Germinal center (tissue), 1 donor: Measurements from ENCODE around the gene OR10A4.
"Not testable (repeated sequence)": the region's sequence is repeated elsewhere in the genome, so short reads cannot be mapped to it uniquely, and the experiment has no call there.

ENCODE experiments used
- DNase-seq: peaks from one replicate; pipeline ENCODE4 v3.0.0; 2012; ENCODE audit warnings: mixed read lengths, low spot score

The OR10A4 gene, protein sequence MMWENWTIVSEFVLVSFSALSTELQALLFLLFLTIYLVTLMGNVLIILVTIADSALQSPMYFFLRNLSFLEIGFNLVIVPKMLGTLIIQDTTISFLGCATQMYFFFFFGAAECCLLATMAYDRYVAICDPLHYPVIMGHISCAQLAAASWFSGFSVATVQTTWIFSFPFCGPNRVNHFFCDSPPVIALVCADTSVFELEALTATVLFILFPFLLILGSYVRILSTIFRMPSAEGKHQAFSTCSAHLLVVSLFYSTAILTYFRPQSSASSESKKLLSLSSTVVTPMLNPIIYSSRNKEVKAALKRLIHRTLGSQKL

DNA sequence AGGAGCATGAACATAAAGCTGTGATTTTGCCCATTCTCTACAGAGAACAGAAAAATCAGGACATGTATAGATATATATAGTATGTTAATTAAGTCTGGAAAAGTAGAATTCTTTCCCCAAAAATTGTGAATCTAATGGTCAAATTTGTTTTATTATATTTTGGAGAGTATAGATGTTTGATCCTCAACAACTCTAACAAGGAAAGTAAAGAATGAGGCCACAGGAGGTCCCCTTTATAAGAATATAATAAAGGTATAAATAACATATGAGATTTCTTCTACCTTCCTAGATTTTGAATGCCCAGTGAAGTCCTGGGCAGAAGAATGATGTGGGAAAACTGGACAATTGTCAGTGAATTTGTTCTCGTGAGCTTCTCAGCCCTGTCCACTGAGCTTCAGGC, at the start of gene OR10A4:
Gene OR10A4, plus strand, starts transcription at position 301 of the 400 bp plus-strand sequence. Its CDS starts 23 bp downstream, at position 324.
- no peak for DNase-seq

DNA sequence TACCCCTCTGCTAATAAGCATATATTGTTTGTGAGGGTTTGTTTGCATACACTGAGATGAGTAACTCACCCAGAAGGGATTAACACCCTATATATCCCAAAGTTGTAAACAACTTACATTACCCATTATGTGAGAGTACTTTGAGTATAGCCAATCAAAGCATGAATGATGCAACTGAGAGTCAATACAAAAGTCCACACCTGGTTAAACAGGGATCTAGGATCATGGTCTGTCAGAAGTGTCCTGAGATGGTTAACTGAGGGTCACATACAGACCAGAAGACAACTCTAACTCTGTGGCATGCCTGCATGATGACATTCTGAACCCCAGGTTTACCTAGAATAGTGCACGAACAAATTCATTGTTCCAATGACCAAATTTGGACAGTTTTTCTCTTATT, 48.3 kb upstream of the OR10A4 start:
- no peak for DNase-seq

DNA sequence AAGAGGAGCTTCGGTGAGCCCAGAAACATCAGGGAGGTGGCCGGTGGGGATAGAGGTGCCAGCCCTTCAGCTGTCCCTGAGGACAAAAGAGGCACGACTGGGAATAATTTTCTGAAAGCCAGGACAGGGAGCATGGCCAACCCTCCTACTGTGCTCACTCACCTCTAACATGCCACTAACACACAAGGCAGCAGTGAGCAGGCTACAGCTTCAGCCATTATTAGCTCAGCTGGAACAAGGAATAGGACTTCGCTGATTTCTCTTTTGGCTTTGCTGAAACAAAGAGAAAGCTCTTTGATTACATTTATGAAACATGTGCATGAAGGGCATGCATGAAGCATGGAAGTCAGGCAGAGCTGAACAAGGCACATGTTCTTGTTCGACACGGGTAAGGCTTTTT, 43.1 kb upstream of the OR10A4 start:
- no peak for DNase-seq

DNA sequence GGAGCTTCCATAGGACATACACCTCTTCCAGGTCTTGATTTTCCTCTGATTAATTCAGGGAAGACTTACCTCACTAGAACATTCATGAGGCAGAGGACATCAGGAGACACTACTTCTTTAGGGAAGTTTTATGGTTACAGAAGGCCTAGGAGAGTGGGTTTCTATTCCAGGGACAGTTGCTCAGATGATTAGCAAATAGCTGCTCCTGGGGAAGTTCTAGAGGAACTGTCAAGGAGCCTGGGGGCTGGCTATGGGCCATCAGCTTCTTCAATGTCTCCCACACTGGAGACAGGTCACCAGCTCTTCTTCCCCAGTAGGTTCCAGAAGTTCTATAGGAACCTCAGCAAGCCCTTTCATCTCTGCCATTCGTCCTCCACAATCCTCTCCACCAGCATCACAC, 42.4 kb upstream of the OR10A4 start:
- DNase-seq = no peak

DNA sequence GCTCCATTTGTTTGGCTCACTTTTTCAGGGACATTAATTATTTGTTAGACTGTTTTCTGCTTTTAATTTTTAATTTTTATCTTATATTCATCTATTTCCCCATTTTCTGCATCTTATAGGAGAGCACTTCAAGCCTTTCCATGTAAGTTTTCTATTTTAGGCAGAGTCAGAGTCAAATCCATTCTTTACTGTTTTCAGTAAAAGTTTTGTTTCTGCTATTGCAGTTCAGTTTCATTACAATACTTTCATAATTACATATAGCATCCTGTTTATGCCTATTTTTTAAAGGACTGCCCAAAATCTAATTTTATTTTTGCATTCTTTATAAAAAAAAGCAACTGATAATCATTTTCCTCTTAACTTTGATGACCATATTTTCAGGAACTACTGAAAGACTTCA, 34.7 kb upstream of the OR10A4 start:
- DNase-seq = no peak

DNA sequence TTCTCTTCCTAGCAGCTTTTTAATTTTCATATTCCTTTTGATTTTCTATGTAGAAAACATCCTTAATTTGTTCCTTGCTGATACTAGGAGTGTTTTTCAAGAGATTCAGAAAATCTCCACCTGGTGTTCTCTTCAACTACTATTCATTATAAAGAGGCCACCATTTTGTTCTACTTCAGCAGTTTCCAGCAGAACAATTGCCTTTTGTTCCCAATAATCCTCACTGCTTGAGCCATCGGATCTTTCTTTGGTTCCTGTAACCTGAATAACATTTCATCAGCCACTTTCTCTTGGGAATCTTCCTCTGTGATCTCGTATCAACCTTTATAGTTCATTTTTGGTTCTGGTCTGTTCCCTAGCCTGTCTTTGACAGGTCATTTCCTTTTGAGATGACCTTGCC, 32.8 kb upstream of the OR10A4 start:
- no peak for DNase-seq

DNA sequence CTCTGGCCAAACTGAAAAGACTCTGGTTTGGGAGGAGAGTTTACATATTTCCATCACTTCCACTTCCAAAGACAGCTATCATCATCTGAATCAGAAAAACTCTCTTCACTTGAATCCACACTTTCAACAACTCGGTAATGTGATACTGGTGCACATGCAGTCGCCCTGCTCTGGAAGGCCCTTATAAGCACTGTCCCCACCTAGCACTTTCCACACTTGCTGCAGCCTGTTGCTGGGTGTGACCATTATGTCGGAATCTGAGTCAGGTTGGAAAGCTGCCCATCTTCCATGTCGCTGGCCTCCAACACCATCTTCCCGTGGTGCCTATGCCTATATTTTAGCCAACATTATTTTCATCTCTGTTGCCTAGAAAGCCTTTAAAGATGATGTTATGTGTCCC, 32.1 kb upstream of the OR10A4 start:
- DNase-seq = no peak

DNA sequence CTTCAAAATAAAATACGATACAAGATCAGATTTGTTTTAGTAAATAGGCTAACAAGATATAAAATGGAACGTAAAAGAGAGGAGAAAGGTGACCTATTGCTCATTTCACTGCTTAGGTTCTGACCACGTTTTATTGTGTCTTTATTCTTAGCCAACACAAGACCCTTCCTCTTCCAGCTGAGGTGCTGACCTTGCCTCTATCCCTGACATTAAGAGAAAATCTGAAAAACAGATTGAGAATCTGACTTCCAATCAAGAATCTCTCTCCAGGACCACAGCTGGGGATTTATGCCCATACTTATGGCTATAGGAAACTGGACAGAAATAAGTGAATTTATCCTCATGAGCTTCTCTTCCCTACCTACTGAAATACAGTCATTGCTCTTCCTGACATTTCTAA, 31.0 kb upstream of the OR10A4 start, which contains the start of gene OR10A5:
Gene OR10A5, plus strand, starts transcription at position 301 of the 400 bp plus-strand sequence. Its CDS starts 0 bp downstream, at position 301.
- DNase-seq = no peak

DNA sequence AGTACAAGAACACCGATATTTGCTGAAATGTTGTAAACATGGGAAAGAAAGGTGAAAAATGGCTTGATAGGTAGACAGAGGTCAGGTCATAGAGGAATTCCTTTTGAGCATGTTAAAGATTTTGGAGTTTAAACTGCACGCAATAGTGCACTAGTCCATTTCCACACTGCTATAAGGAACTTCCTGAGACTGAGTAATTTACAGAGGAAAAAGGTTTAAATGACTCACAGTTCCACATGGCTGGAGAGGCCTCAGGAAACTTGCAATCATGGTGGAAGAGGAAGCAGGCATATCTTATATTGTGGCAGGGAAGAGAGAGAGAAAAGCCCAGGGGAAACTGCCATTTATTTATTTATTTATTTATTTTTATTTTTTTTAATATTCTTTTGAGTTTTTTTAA, 25.9 kb upstream of the OR10A4 start:
- no peak for DNase-seq

DNA sequence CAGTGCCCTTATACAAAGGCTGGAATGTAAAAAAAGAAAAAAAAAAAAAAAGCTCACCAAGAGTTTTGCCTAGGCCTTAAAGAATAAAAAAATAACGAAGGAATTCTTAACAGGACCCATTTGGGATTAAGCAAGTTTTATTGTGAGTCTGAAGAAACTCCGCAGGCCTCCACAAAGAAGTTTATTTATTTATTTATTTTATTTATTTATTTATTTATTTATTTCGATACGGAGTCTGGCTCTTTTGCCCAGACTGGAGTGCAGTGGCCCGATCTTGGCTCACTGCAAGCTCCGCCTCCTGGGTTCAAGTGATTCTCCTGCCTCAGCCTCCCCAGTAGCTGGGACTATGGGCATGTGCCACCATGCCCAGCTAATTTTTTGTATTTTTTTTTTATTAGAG, 21.6 kb upstream of the OR10A4 start:
- not testable (repeated sequence) for DNase-seq

DNA sequence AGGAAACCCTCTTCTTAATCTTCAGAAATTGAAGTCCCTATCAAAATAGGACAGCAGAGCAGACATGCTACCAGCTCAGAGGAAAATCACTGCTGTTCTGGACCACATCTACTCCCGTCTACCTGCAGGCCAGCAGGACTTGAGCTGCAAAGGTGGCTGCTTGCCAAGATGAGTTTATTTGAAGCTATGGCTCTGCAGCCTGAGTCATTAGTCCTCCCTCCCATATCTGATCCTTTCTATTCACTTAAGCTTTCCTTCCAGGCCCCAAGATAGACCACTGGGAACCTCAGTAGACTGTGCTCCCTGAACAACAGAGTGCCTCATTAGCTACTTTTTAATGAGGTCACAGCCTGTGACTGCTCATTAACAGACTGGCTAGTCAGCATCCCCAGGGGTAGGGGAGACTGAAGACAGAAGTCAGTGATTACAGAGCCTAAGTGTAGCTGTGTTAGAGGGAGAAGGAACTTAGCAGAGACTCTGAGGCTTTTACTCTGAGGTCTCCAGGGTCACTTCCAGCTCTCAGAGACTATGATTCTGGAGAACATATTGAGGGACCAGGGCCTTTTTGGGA, 20.4 kb upstream of the OR10A4 start:
- no peak for DNase-seq

DNA sequence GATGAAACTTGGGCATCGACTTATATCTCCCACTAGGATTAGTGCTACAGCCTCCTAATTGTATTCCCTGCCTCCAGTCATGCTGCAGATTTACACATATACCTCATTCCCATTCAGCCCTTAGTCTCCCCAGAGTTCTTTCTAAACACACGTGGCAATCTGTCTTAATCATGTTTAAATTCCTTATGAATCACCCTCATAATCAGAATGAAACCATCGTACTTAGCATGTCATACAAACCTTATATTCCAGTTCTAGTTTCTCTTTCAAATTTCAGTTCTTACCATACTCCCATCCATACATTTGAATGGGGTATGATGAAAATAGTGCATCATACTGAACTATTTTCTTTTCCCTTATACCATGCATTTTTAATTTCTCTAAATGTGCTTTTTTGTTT, 19.6 kb upstream of the OR10A4 start:
- DNase-seq = no peak

DNA sequence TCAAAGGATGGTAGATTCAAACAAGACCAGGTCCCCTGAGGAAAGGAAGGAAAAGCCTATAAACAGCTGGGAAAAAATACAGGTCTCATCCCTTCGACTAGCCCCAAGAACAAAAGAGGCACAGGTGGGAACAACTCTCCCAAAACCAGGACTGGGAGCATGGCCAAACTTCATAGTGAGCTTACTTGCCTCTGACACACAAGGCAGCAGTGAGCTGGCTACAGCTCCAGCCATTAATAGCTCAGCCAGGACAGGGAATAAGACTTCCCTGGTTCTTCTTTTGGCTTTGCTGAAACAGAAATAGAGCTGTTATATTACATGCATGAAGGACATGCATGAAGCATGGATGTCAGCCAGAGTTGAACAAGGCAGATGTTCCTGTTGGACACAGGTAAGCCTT, 13.5 kb upstream of the OR10A4 start, which contains the start of gene OR10A2:
Gene OR10A2, plus strand, starts transcription at position 97 of the 400 bp plus-strand sequence. CDS start 6,698 bp downstream, outside the sequence.
- no peak for DNase-seq

DNA sequence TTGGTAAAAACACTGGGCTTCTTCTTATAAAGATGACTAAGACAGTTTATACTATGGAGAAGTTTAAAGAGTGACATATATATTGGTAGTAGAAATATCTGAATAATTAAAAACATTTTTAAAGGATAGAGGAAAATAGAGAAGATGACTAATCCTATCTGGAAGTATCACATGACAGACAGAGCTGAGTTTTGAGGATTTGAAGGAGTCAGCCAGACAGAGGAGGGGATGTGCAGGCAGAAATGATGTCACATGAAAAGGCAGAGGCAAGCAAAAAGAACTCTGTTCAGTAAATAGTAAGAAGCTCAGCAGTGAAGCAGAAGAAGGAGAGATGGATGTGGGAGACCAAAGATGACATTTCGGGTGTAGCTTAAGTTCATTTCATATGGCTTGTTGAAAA, 12.0 kb upstream of the OR10A4 start:
- no peak for DNase-seq

DNA sequence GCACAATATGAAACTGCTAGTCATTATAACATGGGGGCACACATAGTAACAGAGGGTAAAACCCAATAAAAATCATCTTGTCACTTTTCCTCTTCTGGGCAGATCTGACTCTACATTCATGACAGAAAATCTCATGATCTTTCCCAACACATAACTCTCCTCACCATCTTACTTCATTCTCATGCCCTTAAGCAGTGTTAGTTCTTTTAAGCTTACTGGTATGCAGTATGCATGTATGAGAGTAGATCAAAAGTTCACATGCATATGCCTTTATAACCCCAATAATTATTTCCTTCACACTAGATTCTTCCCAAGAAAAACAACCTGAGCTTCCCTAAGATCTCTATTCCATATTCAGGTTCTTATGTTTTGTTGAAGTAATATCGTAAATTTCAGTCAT, 5.1 kb upstream of the OR10A4 start:
- no peak for DNase-seq

DNA sequence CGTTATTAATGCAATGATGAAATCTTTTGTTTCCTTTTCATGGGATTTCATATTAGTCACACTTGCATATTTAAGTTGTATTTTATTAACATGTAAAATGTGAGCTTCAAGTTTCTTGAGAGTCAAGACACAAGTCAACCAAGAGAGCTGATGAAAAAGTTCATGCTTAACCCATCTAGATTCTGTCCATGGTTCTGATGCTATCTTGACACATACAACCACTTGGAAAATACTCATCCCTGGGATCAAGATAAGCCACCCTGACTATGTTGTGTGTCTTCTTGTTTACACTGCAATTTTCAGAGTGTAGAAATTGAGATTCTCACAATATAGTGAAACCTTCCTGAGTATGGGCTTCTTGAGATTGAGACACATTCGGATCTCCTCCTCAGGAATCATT, 664 bp upstream of the OR10A4 start:
- no peak for DNase-seq

DNA sequence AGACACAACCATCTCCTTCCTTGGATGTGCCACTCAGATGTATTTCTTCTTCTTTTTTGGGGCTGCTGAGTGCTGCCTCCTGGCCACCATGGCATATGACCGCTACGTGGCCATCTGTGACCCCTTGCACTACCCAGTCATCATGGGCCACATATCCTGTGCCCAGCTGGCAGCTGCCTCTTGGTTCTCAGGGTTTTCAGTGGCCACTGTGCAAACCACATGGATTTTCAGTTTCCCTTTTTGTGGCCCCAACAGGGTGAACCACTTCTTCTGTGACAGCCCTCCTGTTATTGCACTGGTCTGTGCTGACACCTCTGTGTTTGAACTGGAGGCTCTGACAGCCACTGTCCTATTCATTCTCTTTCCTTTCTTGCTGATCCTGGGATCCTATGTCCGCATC, 489 bp downstream of the OR10A4 start:
- DNase-seq = no peak

DNA sequence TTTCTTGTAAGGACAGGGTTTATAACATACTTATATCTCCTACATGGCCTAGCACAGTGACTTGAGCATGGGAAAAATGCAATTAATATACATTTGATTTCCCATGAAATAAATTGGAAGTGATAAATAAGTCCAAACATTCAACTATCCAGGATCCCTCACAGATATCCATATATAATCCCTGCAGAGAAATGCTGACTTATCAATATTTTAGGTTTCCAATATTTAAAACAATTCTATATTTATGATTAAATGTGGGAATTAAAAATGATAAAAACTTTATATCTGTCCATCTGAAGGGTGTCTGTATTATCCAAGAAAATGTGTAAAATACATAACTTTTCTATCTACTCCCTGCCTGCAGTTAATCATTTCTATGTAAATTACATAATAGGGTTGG, 6.3 kb downstream of the OR10A4 start:
- DNase-seq = no peak

DNA sequence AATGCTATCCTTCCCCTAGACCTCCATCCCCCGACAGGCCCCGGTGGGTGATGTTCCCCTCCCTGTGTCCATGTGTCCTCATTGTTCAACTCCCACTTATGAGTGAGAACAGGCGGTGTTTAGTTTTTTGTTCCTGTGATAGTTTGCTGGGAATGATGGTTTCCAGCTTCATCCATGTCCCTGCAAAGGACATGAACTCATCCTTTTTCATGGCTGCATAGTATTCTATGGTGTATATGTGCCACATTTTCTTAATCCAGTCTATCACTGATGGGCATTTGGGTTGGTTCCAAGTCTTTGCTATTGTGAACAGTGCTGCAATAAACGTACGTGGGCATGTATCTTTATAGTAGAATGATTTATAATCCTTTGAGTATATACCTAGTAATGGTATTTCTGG, 11.3 kb downstream of the OR10A4 start:
- DNase-seq = not testable (repeated sequence)

DNA sequence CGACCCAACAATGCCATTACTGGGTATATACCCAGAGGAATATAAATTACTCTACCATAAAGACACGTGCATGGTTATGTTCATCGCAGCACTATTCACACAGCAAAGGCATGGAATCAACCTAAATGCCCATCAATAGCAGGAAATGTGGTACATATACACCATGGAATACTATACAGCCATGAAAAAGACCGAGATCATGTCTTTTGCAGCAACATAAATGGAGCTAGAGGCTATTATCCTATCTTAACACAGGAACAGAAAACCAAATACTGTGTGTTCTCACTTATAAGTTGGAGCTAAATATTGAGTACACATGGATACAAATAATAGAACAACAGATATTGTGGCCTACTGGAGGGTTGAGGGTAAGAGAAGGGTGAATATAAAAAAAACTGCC, 12.4 kb downstream of the OR10A4 start:
- no peak for DNase-seq

DNA sequence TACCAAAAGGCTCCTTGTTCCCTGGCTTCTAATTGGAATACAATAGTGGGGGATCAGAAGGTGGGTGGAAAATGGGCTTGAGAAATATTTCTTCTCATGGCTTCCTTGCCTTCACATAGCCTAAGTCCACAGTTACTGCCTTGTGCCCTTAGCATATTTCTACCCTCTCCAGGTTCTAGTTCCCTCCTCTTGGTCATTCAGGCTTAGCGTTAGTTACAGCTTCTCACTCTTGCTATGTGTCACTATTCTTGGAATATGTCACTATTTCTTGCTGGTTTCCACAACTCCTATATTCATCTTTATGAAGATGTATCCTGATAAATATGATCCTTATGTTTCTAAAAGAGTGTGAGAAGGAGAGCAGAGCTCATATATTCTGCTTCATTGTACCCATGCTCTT, 13.4 kb downstream of the OR10A4 start:
- DNase-seq = no peak

DNA sequence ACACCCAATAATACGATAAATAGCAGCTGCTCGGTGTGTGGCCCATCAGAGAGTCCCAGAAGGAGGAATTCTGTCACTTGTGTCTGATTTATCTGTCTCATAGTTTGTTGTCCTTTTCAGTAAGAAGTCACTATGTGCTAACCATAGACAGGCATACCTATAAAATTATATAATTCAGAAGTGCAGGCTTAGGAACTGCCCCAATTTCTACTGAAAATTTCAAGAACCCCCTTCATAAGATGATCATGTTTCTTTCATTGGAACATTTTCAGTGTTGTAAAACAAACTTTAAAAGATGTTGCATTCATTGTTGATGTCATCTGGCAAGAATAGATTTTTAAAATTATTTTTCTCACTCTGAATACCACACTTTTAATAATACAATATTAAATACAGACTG, 16.0 kb downstream of the OR10A4 start, which contains the start of gene OR2D2:
Gene OR2D2, minus strand, starts transcription at position 101 of the 400 bp plus-strand sequence. Its CDS starts 0 bp downstream, at position 101.
- DNase-seq = no peak

DNA sequence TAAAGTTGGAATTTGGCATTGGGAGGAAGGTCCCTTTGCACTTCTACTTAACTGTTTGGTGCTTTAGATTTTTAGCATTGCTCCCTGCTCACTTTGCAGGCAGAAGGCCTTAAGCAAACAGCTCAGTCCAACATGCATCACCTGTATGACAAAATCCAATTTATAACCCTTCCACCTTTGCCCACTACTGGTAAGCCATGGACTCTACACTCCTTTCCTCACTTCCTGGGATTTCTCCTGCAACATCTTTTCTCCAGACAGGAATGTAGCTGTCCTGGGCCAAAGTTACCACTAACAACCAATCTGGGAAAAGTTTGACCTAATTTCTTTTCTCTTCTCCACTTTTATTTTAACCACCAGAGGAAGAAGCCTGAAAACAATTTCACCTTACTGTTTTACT, 17.7 kb downstream of the OR10A4 start:
- no peak for DNase-seq

DNA sequence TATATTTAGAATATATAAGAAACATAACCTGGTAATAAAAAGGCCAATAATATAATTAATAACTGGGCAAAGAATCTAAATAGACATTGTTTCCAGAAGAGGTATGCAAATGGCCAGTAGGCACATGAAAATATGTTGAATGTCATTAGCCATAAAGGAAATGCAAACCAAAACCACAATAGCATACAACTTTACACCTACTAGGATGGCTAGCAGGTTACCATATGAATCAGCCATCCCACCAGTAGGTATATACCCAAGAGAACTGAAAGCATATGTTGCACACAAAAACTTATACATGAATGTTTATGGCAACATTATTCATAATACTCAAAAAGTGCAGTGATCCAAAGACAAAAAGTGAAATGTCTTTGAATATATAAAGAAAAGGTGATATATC, 18.6 kb downstream of the OR10A4 start:
- DNase-seq = no peak
